GM23338 (cell line): ENCODE data around the gene PLA2G5.

ENCODE experiments used
- POLR2AphosphoS5 ChIP-seq: IDR thresholded peaks from 2 replicates; pipeline ENCODE4 v1.6.1; 2016; ENCODE audit warnings: antibody characterized with exemption, low read depth
- TF ChIP-seq, protein P1 (sequence below), 2 experiments: fragments of 200-600 bp in 1 of 2; sonication (generic) in 1 of 2; conservative IDR thresholded peaks; 2 replicates each; pipeline versions ENCODE4 v1.5.1 to v1.6.1; 2016 to 2017; ENCODE audit warnings: antibody characterized with exemption in 2 of 2, low read depth in 2 of 2, mild to moderate bottlenecking in 2 of 2, moderate library complexity in 1 of 2

DNA sequence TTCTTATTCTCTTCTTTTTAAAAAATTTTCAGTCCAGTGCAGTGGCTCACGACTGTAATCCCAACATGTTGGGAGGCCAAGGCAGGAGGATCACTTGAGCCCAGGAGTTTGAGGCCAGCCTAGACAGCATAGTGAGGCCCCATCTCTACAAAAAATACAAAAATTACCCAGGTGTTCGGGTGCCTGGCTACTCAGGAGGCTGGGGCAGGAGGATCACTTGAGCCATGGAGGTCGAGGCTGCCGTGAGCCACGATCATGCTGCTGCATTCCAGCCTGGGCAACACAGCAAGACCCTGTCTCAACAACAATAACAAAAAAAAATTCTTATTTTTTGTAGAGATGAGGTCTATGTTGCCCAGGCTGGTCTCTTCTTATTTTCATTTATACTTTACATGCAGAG, 41.5 kb downstream of the PLA2G5 start:
- TF ChIP-seq, protein P1, sequence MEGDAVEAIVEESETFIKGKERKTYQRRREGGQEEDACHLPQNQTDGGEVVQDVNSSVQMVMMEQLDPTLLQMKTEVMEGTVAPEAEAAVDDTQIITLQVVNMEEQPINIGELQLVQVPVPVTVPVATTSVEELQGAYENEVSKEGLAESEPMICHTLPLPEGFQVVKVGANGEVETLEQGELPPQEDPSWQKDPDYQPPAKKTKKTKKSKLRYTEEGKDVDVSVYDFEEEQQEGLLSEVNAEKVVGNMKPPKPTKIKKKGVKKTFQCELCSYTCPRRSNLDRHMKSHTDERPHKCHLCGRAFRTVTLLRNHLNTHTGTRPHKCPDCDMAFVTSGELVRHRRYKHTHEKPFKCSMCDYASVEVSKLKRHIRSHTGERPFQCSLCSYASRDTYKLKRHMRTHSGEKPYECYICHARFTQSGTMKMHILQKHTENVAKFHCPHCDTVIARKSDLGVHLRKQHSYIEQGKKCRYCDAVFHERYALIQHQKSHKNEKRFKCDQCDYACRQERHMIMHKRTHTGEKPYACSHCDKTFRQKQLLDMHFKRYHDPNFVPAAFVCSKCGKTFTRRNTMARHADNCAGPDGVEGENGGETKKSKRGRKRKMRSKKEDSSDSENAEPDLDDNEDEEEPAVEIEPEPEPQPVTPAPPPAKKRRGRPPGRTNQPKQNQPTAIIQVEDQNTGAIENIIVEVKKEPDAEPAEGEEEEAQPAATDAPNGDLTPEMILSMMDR (conservative IDR thresholded peaks at IDR 0.05; ENCODE audit: low read depth in 2 of 2): no peak
- TF ChIP-seq POLR2AphosphoS5: no peak
